NCI-H446 (cell line): Measurements from ENCODE around the gene ACCS.
A peak's percentile ranks its signal among the peaks of the same experiment; 100 is the strongest.

Experiments
- DNase-seq, 2 experiments: peaks; one replicate each; lab custom pipeline; 2025; lab: John Stamatoyannopoulos, UW

The ACCS gene

GRCh38 chr11:44090539-44090938 lies 24.5 kb downstream of the ACCS start:
- DNase-seq = no peak

- peak; percentile 70 to 91 for DNase-seq
Measured at GRCh38 chr11:44094260-44094868, 28.3 kb downstream of the ACCS start.

- DNase-seq = peak; percentile 52 to 90
Measured at GRCh38 chr11:44095506-44096359, 29.7 kb downstream of the ACCS start, which contains the start of gene EXT2. TSS of gene EXT2 (plus strand) at chr11:44095678. CDS start at chr11:44107713, 12,035 bp downstream.

- no peak for DNase-seq
Measured at GRCh38 chr11:44096360-44097185, 30.5 kb downstream of the ACCS start.

- no peak for DNase-seq
Measured at GRCh38 chr11:44097821-44098220, 31.8 kb downstream of the ACCS start.

- DNase-seq = no peak
Measured at GRCh38 chr11:44101098-44101497, 35.0 kb downstream of the ACCS start.

GRCh38 chr11:44104481-44105294 lies 38.6 kb downstream of the ACCS start:
- DNase-seq = no peak

- DNase-seq = no peak
Measured at GRCh38 chr11:44108260-44108659, 42.2 kb downstream of the ACCS start.

GRCh38 chr11:44110231-44110679 lies 44.2 kb downstream of the ACCS start:
- peak; percentile 47 to 69 for DNase-seq

- DNase-seq = peak; percentile 69 to 86
Measured at GRCh38 chr11:44112091-44112821, 46.2 kb downstream of the ACCS start.

- no peak for DNase-seq
Measured at GRCh38 chr11:44113018-44113417, 46.9 kb downstream of the ACCS start.

GRCh38 chr11:44113572-44113971 lies 47.5 kb downstream of the ACCS start:
- no peak for DNase-seq

- DNase-seq = no peak
Measured at GRCh38 chr11:44116234-44116830, 50.3 kb downstream of the ACCS start.

- DNase-seq = peak in 1 of 2 experiments; percentile 14
Measured at GRCh38 chr11:44120169-44120568, 54.1 kb downstream of the ACCS start.

GRCh38 chr11:44125598-44125997 lies 59.5 kb downstream of the ACCS start:
- no peak for DNase-seq

- DNase-seq = no peak
Measured at GRCh38 chr11:44126304-44126703, 60.2 kb downstream of the ACCS start.

GRCh38 chr11:44127130-44127529 lies 61.1 kb downstream of the ACCS start:
- no peak for DNase-seq

GRCh38 chr11:44128729-44129128 lies 62.7 kb downstream of the ACCS start:
- DNase-seq = no peak

GRCh38 chr11:44130751-44131150 lies 64.7 kb downstream of the ACCS start:
- peak in 1 of 2 experiments; percentile 20 for DNase-seq

- DNase-seq = peak; percentile 43 to 57
Measured at GRCh38 chr11:44133335-44133946, 67.4 kb downstream of the ACCS start.
